CD14-positive monocyte (primary cell): ENCODE data around the gene CDC42BPG. TPM values are rescaled to one million over a fixed set of nuclear protein-coding genes. Genes with fewer than 3 reads are reported as not detected.

Experiments used
- DNase-seq, 3 donors: peaks; one replicate each; pipeline ENCODE4 v3.0.0-alpha.2; 2011 to 2022
- H2AFZ ChIP-seq: 2 replicates; pipeline ENCODE4 v1.6.0; 2012; ENCODE audit warnings: mild to moderate bottlenecking, low read depth, low read length, inconsistent platforms; ENCODE audit not compliant: insufficient read depth, poor library complexity, severe bottlenecking
- H3K27ac ChIP-seq, 2 donors: 1 replicate in 1 of 2; 2 replicates in 1 of 2; pipeline ENCODE4 v1.5.1; 2012 to 2013; ENCODE audit warnings: low read length in 2 of 2, control low read depth in 1 of 2, inconsistent platforms in 1 of 2, low read depth in 1 of 2, mild to moderate bottlenecking in 1 of 2
- H3K27me3 ChIP-seq, 2 donors: one replicate each; pipeline versions ENCODE4 v1.6.0 to v1.6.1; 2011 to 2013; ENCODE audit warnings: low read length in 2 of 2; ENCODE audit not compliant: control insufficient read depth in 2 of 2, insufficient read depth in 2 of 2
- H3K36me3 ChIP-seq, 2 donors: replicated peaks in 1 of 2; 1 replicate in 1 of 2; 2 replicates in 1 of 2; pipeline versions ENCODE4 v1.5.1 to v1.6.1; 2012 to 2013; ENCODE audit warnings: low read length in 2 of 2, control low read depth in 1 of 2, inconsistent platforms in 1 of 2, mild to moderate bottlenecking in 1 of 2; ENCODE audit not compliant: insufficient read depth in 2 of 2, control insufficient read depth in 1 of 2
- H3K4me1 ChIP-seq, 2 donors: 1 replicate in 1 of 2; 2 replicates in 1 of 2; pipeline versions ENCODE4 v1.5.1 to v1.6.1; 2012 to 2013; ENCODE audit warnings: low read length in 2 of 2, control low read depth in 1 of 2, inconsistent platforms in 1 of 2, mild to moderate bottlenecking in 1 of 2, moderate library complexity in 1 of 2; ENCODE audit not compliant: insufficient read depth in 2 of 2, control insufficient read depth in 1 of 2
- H3K4me2 ChIP-seq: replicated peaks from 2 replicates; pipeline ENCODE3; 2012; ENCODE audit warnings: low read length, moderate library complexity, mild to moderate bottlenecking; ENCODE audit not compliant: poor library complexity, severe bottlenecking; ENCODE audit errors: extremely low read depth
- H3K4me3 ChIP-seq, 3 experiments: fragments of 200-600 bp in 1 of 3; sonication (generic) in 1 of 3; replicated peaks in 1 of 3; 1 replicate in 2 of 3; 2 replicates in 1 of 3; pipeline ENCODE4 v1.5.1; 2011 to 2013; ENCODE audit warnings: low read length in 3 of 3, mild to moderate bottlenecking in 3 of 3, control low read depth in 2 of 3, low read depth in 2 of 3, inconsistent platforms in 1 of 3, moderate library complexity in 1 of 3
- H3K79me2 ChIP-seq: 2 replicates; pipeline ENCODE4 v1.6.0; 2012; ENCODE audit warnings: mild to moderate bottlenecking, control low read depth, inconsistent platforms, low read length, moderate library complexity; ENCODE audit not compliant: insufficient read depth
- H3K9ac ChIP-seq: 2 replicates; pipeline ENCODE4 v1.6.0; 2017; ENCODE audit warnings: low read length, mild to moderate bottlenecking; ENCODE audit not compliant: insufficient read depth, poor library complexity, severe bottlenecking
- H3K9me3 ChIP-seq, 2 donors: replicated peaks in 1 of 2; 1 replicate in 1 of 2; 2 replicates in 1 of 2; pipeline versions ENCODE4 v1.5.1 to v1.6.1; 2012 to 2013; ENCODE audit warnings: low read length in 2 of 2, control low read depth in 1 of 2; ENCODE audit not compliant: control insufficient read depth in 1 of 2, insufficient read depth in 1 of 2
- H4K20me1 ChIP-seq: 2 replicates; pipeline ENCODE4 v1.6.0; 2012; ENCODE audit warnings: mild to moderate bottlenecking, low read length, control low read depth, moderate library complexity; ENCODE audit not compliant: insufficient read depth
- H3K27ac Mint-ChIP-seq, 7 donors: one replicate each; pipeline ENCODE4 v1.8.0; 2020; ENCODE audit warnings: mild to moderate bottlenecking in 7 of 7, mixed read lengths in 7 of 7, moderate library complexity in 6 of 7, inconsistent platforms in 2 of 7
- H3K27me3 Mint-ChIP-seq, 3 donors: one replicate each; pipeline ENCODE4 v1.8.0; 2021 to 2022; ENCODE audit warnings: low read depth in 3 of 3, mild to moderate bottlenecking in 3 of 3, mixed read lengths in 3 of 3, moderate library complexity in 3 of 3, inconsistent platforms in 1 of 3
- H3K36me3 Mint-ChIP-seq, 2 donors: one replicate each; pipeline ENCODE4 v1.8.0; 2020; ENCODE audit warnings: mixed read lengths in 2 of 2, inconsistent platforms in 1 of 2, mild to moderate bottlenecking in 1 of 2
- H3K4me1 Mint-ChIP-seq: one replicate; pipeline ENCODE4 v1.8.0; 2020; ENCODE audit warnings: mild to moderate bottlenecking, mixed read lengths
- H3K4me3 Mint-ChIP-seq, 2 donors: one replicate each; pipeline ENCODE4 v1.8.0; 2020; ENCODE audit warnings: mild to moderate bottlenecking in 2 of 2, mixed read lengths in 2 of 2, moderate library complexity in 1 of 2
- H3K9me3 Mint-ChIP-seq, 7 donors: one replicate each; pipeline ENCODE4 v1.8.0; 2020 to 2022; ENCODE audit warnings: mixed read lengths in 7 of 7, mild to moderate bottlenecking in 6 of 7, moderate library complexity in 6 of 7, inconsistent platforms in 2 of 7
- WGBS: methylation state at CpG from one replicate; pipeline ENCODE4 v1.1.5; 2013; ENCODE audit warnings: missing lambda C conversion rate; ENCODE audit not compliant: insufficient coverage; 5-methylcytosine and 5-hydroxymethylcytosine counted together
- intact Hi-C, 2 donors: fragments of 100-400 bp; cut with micrococcal nuclease; formaldehyde crosslinking; loops; one replicate each; pipeline versions ENCODE4 v1.15.0 to v1.15.1; 2023
- polyA plus RNA-seq, 3 donors: library from polyadenylated mRNA; depleted of rRNA in 1 of 3; unstranded in 2 of 3; stranded (reverse) in 1 of 3; fragments of 300-500 nt in 2 of 3; fragments of >200 nt in 1 of 3; fragmentation: Illumina TruSeq in 2 of 3; gene quantifications; 1 replicate in 2 of 3; 2 replicates in 1 of 3; pipeline ENCODE4 v1.2.3, GENCODE V29; 2012 to 2021
- TF ChIP-seq, protein P1 (sequence below): fragments of 200-600 bp; IDR thresholded peaks from one replicate; pipeline ENCODE4 v1.8.0; 2022; ENCODE audit warnings: antibody characterized with exemption, mild to moderate bottlenecking

The CDC42BPG gene
- polyA plus RNA-seq, 3 donors, result 0.23 TPM; not detected in 2

GRCh38 chr11:64887757-64888405 lies 43.4 kb upstream of the CDC42BPG start:
- H3K27me3 ChIP-seq, result peaks cover 0 to 7% of the 10 kb centered on the region in 2 donors
- peak overlapping the region; percentile 77 to 88 for H3K4me3 Mint-ChIP-seq
- H3K9me3 ChIP-seq, result no peaks in the 10 kb centered on the region
- TF ChIP-seq, protein P1, sequence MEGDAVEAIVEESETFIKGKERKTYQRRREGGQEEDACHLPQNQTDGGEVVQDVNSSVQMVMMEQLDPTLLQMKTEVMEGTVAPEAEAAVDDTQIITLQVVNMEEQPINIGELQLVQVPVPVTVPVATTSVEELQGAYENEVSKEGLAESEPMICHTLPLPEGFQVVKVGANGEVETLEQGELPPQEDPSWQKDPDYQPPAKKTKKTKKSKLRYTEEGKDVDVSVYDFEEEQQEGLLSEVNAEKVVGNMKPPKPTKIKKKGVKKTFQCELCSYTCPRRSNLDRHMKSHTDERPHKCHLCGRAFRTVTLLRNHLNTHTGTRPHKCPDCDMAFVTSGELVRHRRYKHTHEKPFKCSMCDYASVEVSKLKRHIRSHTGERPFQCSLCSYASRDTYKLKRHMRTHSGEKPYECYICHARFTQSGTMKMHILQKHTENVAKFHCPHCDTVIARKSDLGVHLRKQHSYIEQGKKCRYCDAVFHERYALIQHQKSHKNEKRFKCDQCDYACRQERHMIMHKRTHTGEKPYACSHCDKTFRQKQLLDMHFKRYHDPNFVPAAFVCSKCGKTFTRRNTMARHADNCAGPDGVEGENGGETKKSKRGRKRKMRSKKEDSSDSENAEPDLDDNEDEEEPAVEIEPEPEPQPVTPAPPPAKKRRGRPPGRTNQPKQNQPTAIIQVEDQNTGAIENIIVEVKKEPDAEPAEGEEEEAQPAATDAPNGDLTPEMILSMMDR, result peak; percentile 99
- peak overlapping the region; percentile 70 for H3K4me2 ChIP-seq
- H3K9ac ChIP-seq, result peak overlapping the region; percentile 22
- intact Hi-C loops, result loop anchor here in 1 of 2 donors (2.0 kb wide), 1 partner anchor 33 kb away; no protein-coding TSS in a partner anchor
- H3K27me3 Mint-ChIP-seq, result peaks cover 4 to 13% (median 13%) of the 10 kb centered on the region in 3 donors
- no peaks in the 10 kb centered on the region for H3K36me3 ChIP-seq
- H3K4me1 ChIP-seq, result peaks cover 43 to 47% of the 10 kb centered on the region in 2 donors
- peak overlapping the region; percentile 72 to 94 (median 85) for H3K27ac Mint-ChIP-seq
- no peaks in the 10 kb centered on the region for H3K79me2 ChIP-seq
- peak; percentile 78 to 85 (median 79) for DNase-seq
- H3K4me1 Mint-ChIP-seq, result peaks cover 47% of the 10 kb centered on the region
- H3K4me3 ChIP-seq, result peak overlapping the region in 1 of 3 experiments; percentile 67
- no peaks in the 10 kb centered on the region for H4K20me1 ChIP-seq
- WGBS, result 22% methylated on average over 23 of the region's 34 CpGs
- no peaks in the 10 kb centered on the region for H3K9me3 Mint-ChIP-seq
- peak overlapping the region; percentile 75 for H2AFZ ChIP-seq
- peak overlapping the region in 1 of 2 donors; percentile 58 for H3K27ac ChIP-seq
- peaks cover 0 to 3% of the 10 kb centered on the region in 2 donors for H3K36me3 Mint-ChIP-seq

- Histone ChIP-seq H3K27ac (peak overlapping the region in 1 of 2 donors; percentile 9), H3K4me2 (peak overlapping the region; percentile 70), H4K20me1 (no peaks in the 10 kb centered on the region), H3K36me3 (no peaks in the 10 kb centered on the region), H3K27me3 (peaks cover 0 to 7% of the 10 kb centered on the region in 2 donors), H3K4me3 (peak overlapping the region in 1 of 3 experiments; percentile 67), H2AFZ (no peak overlapping the region), H3K9ac (no peak overlapping the region), H3K79me2 (no peaks in the 10 kb centered on the region), H3K4me1 (peaks cover 43 to 47% of the 10 kb centered on the region in 2 donors), H3K9me3 (no peaks in the 10 kb centered on the region)
- H3K9me3 Mint-ChIP-seq, result no peaks in the 10 kb centered on the region
- H3K4me1 Mint-ChIP-seq, result peaks cover 47% of the 10 kb centered on the region
- peaks cover 0 to 3% of the 10 kb centered on the region in 2 donors for H3K36me3 Mint-ChIP-seq
- TF ChIP-seq, protein P1, result no peak
- no peak for DNase-seq
- WGBS, result 70% methylated on average over 2 of the region's 8 CpGs
- peaks cover 7 to 15% (median 13%) of the 10 kb centered on the region in 3 donors for H3K27me3 Mint-ChIP-seq
- no peak overlapping the region for H3K4me3 Mint-ChIP-seq
- intact Hi-C loops, result no loop called here
- peak overlapping the region in 6 of 7 donors; percentile 65 to 91 (median 84) for H3K27ac Mint-ChIP-seq
Observed at GRCh38 chr11:64887234-64887756, 42.8 kb upstream of the CDC42BPG start.
